Loucy (cell line): ENCODE results near the gene RFC1.
"Not testable (repeated sequence)": the region's sequence is repeated elsewhere in the genome, so short reads cannot be mapped to it uniquely, and the experiment has no call there.

Experiments
- H2AFZ ChIP-seq: fragments of 200-600 bp; sonication (generic); 2 replicates; pipeline ENCODE4 v1.6.0; 2016; ENCODE audit warnings: antibody characterized with exemption, mild to moderate bottlenecking, low read length, moderate library complexity
- H3F3A ChIP-seq: fragments of 200-600 bp; 2 replicates; pipeline ENCODE4 v1.6.0; 2016; ENCODE audit warnings: antibody characterized with exemption, low read depth, mild to moderate bottlenecking
- H3K27me3 ChIP-seq: fragments of 200-600 bp; sonication (generic); 2 replicates; pipeline ENCODE4 v1.6.1; 2014; ENCODE audit warnings: low read length, mild to moderate bottlenecking; ENCODE audit not compliant: insufficient read depth, poor library complexity, severe bottlenecking
- H3K36me3 ChIP-seq: fragments of 200-600 bp; sonication (generic); 2 replicates; pipeline ENCODE4 v1.6.1; 2016; ENCODE audit warnings: low read length; ENCODE audit not compliant: insufficient read depth
- H3K4me1 ChIP-seq: fragments of 200-600 bp; sonication (generic); 2 replicates; pipeline ENCODE4 v1.5.1; 2014; ENCODE audit warnings: low read length, mild to moderate bottlenecking; ENCODE audit not compliant: insufficient read depth, poor library complexity, severe bottlenecking
- H3K4me2 ChIP-seq: fragments of 200-600 bp; sonication (generic); 2 replicates; pipeline ENCODE4 v1.6.0; 2014; ENCODE audit warnings: antibody characterized with exemption, low read length, low read depth, mild to moderate bottlenecking; ENCODE audit not compliant: poor library complexity, severe bottlenecking
- H3K4me3 ChIP-seq: fragments of 200-600 bp; sonication (generic); 2 replicates; pipeline ENCODE4 v1.5.1; 2014; ENCODE audit warnings: low read length, mild to moderate bottlenecking, mixed read lengths; ENCODE audit not compliant: poor library complexity, severe bottlenecking
- H3K79me2 ChIP-seq: fragments of 200-600 bp; sonication (generic); 2 replicates; pipeline ENCODE4 v1.6.1; 2014; ENCODE audit warnings: low read length; ENCODE audit not compliant: insufficient read depth
- H3K9ac ChIP-seq: fragments of 200-600 bp; sonication (generic); 2 replicates; pipeline ENCODE4 v1.6.0; 2014; ENCODE audit warnings: mild to moderate bottlenecking, low read depth, low read length, moderate library complexity; ENCODE audit not compliant: poor library complexity, severe bottlenecking
- H3K9me2 ChIP-seq: fragments of 200-600 bp; sonication (generic); replicated peaks from 2 replicates; pipeline ENCODE4 v1.6.1; 2016; ENCODE audit warnings: low read depth, low read length, mixed read lengths
- H3K9me3 ChIP-seq: fragments of 200-600 bp; sonication (generic); 2 replicates; pipeline ENCODE4 v1.6.1; 2014; ENCODE audit warnings: mild to moderate bottlenecking, antibody characterized with exemption, low read length, low read depth; ENCODE audit not compliant: insufficient read depth
- H4K20me1 ChIP-seq: fragments of 200-600 bp; sonication (generic); 2 replicates; pipeline ENCODE4 v1.6.0; 2014; ENCODE audit warnings: antibody characterized with exemption, low read length, mild to moderate bottlenecking; ENCODE audit not compliant: insufficient read depth, poor library complexity, severe bottlenecking
- CTCF ChIP-seq: fragments of 200-600 bp; sonication (generic); conservative IDR thresholded peaks from 2 replicates; pipeline ENCODE4 v1.5.1; 2014; ENCODE audit warnings: mild to moderate bottlenecking, antibody characterized with exemption, low read length
- EZH2phosphoT487 ChIP-seq: fragments of 200-600 bp; IDR thresholded peaks from 2 replicates; pipeline ENCODE4 v1.6.1; 2018; ENCODE audit warnings: antibody characterized with exemption, mild to moderate bottlenecking, moderate library complexity, borderline replicate concordance

The RFC1 gene

GRCh38 chr4:39362827-39363226 is 3.3 kb downstream of the RFC1 start:
- H3K9ac ChIP-seq = peak overlapping the region; percentile 32
- no peak for TF ChIP-seq EZH2phosphoT487
- no peak for TF ChIP-seq CTCF
- H4K20me1 ChIP-seq = peaks cover 61% of the 10 kb centered on the region
- H2AFZ ChIP-seq = no peak overlapping the region
- peak overlapping the region; percentile 94 for H3K4me3 ChIP-seq
- H3K36me3 ChIP-seq = no peaks in the 10 kb centered on the region
- peaks cover 81% of the 10 kb centered on the region for H3K79me2 ChIP-seq
- peaks cover 23% of the 10 kb centered on the region for H3K4me1 ChIP-seq
- H3K27me3 ChIP-seq = no peaks in the 10 kb centered on the region
- no peaks in the 10 kb centered on the region for H3K9me3 ChIP-seq
- H3K4me2 ChIP-seq = peak overlapping the region; percentile 71
- no peaks in the 10 kb centered on the region for H3K9me2 ChIP-seq
- no peaks in the 10 kb centered on the region for H3F3A ChIP-seq

GRCh38 chr4:39360611-39361010 is 5.6 kb downstream of the RFC1 start:
- Histone ChIP-seq H3K4me1 (peaks cover 31% of the 10 kb centered on the region), H3K4me2 (peak overlapping the region; percentile 71), H3K79me2 (peaks cover 96% of the 10 kb centered on the region), H4K20me1 (peaks cover 63% of the 10 kb centered on the region)
- not testable (repeated sequence) for H3K36me3 ChIP-seq, H3K27me3 ChIP-seq, H3K4me3 ChIP-seq, H3F3A ChIP-seq, H3K9ac ChIP-seq, H3K9me3 ChIP-seq, H2AFZ ChIP-seq, H3K9me2 ChIP-seq

GRCh38 chr4:39357002-39357401 is 9.2 kb downstream of the RFC1 start:
- Histone ChIP-seq H3K4me1 (peaks cover 35% of the 10 kb centered on the region), H3K9ac (peak overlapping the region; percentile 11), H2AFZ (no peak overlapping the region), H3K79me2 (peaks cover 96% of the 10 kb centered on the region), H3K27me3 (no peaks in the 10 kb centered on the region), H3K36me3 (peaks cover 3% of the 10 kb centered on the region; the same call in 1 of the 2 replicates), H3K9me2 (no peaks in the 10 kb centered on the region), H3K4me2 (peak overlapping the region; percentile 40), H3K9me3 (no peaks in the 10 kb centered on the region), H3F3A (no peaks in the 10 kb centered on the region; the same call in 1 of the 2 replicates), H4K20me1 (peaks cover 60% of the 10 kb centered on the region), H3K4me3 (peak overlapping the region; percentile 16)
- TF ChIP-seq CTCF = no peak
- TF ChIP-seq EZH2phosphoT487 = no peak

- no peak for TF ChIP-seq CTCF
- Histone ChIP-seq H3K79me2 (peaks cover 94% of the 10 kb centered on the region), H3K9me2 (no peaks in the 10 kb centered on the region), H3K4me1 (peaks cover 35% of the 10 kb centered on the region), H3F3A (no peaks in the 10 kb centered on the region; the same call in 1 of the 2 replicates), H3K9me3 (no peaks in the 10 kb centered on the region), H2AFZ (no peak overlapping the region), H3K9ac (peak overlapping the region; percentile 38), H3K36me3 (peaks cover 24% of the 10 kb centered on the region), H3K27me3 (no peaks in the 10 kb centered on the region), H3K4me2 (peak overlapping the region; percentile 91), H4K20me1 (peaks cover 50% of the 10 kb centered on the region), H3K4me3 (peak overlapping the region; percentile 74)
These were observed 12.0 kb downstream of the RFC1 start for GRCh38 chr4:39354254-39354552.
